ENCODE measurements around the gene FRMD4A.

DNA sequence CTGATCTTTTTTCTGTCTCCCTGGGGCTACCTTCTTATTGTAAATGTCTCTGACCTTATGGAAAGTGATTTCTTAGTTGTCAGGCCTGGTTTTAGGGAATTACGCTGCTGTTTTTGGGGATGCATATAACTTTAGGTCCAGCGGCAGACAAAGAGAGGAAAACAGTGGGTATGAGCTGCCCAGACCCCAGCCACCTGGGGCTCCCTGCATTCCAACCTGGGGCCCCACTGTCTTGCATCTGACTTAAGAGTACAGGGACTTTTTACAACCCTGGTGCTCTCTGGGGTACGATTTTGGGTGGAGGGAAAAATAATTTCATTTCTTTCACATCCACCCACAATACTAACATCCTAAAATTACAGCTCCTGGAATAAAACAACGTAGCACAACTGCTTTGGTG is 624.5 kb downstream of the FRMD4A start:
- no peak for TF ChIP-seq ASH2L (IDR thresholded peaks at IDR 0.05; ENCODE audit: borderline replicate concordance, low read depth)
- no peak for TF ChIP-seq EZH2 (IDR thresholded peaks at IDR 0.05; ENCODE audit: borderline replicate concordance, control insufficient read depth, low read depth, low read length)
- TF ChIP-seq HDAC6 (IDR thresholded peaks at IDR 0.05; ENCODE audit: unreplicated experiment), result no peak
- no peak for TF ChIP-seq RB1 (IDR thresholded peaks at IDR 0.05; ENCODE audit: borderline replicate concordance)
- TF ChIP-seq, protein P1, sequence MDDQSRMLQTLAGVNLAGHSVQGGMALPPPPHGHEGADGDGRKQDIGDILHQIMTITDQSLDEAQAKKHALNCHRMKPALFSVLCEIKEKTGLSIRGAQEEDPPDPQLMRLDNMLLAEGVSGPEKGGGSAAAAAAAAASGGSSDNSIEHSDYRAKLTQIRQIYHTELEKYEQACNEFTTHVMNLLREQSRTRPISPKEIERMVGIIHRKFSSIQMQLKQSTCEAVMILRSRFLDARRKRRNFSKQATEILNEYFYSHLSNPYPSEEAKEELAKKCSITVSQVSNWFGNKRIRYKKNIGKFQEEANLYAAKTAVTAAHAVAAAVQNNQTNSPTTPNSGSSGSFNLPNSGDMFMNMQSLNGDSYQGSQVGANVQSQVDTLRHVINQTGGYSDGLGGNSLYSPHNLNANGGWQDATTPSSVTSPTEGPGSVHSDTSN (IDR thresholded peaks at IDR 0.05; ENCODE audit: insufficient replicate concordance, low read depth, low read length), result no peak
- TF ChIP-seq, protein P2, sequence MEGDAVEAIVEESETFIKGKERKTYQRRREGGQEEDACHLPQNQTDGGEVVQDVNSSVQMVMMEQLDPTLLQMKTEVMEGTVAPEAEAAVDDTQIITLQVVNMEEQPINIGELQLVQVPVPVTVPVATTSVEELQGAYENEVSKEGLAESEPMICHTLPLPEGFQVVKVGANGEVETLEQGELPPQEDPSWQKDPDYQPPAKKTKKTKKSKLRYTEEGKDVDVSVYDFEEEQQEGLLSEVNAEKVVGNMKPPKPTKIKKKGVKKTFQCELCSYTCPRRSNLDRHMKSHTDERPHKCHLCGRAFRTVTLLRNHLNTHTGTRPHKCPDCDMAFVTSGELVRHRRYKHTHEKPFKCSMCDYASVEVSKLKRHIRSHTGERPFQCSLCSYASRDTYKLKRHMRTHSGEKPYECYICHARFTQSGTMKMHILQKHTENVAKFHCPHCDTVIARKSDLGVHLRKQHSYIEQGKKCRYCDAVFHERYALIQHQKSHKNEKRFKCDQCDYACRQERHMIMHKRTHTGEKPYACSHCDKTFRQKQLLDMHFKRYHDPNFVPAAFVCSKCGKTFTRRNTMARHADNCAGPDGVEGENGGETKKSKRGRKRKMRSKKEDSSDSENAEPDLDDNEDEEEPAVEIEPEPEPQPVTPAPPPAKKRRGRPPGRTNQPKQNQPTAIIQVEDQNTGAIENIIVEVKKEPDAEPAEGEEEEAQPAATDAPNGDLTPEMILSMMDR (IDR thresholded peaks at IDR 0.05 in 2 of 3, conservative IDR thresholded peaks at IDR 0.05 in 1 of 3; ENCODE audit: control insufficient read depth in 2 of 3, extremely low read depth in 1 of 3, insufficient read depth in 1 of 3, low read depth in 3 of 3, low read length in 3 of 3), result no peak
- no peak for TF ChIP-seq POLR2AphosphoS5 (IDR thresholded peaks at IDR 0.05; ENCODE audit: low read length)
- no peak for TF ChIP-seq STAT1 (conservative IDR thresholded peaks at IDR 0.05)

All from GM12878 (cell line).